A549 (cell line): ENCODE measurements around the gene SPG21. TPM values are rescaled to one million over a fixed set of nuclear protein-coding genes. Genes with fewer than 3 reads are reported as not detected.
A peak's percentile ranks its signal among the peaks of the same experiment; 100 is the strongest.

ENCODE experiments used
- ATAC-seq, 2 experiments: fragments of 200-7000 bp in 1 of 2; fragments of >200 bp in 1 of 2; cut with Nextera tagmentation in 1 of 2; cut with Tn5 transposase in 1 of 2; 3 replicates each; pipeline versions ENCODE4 v1.8.0 to v1.9.1; 2018 to 2020; ENCODE audit warnings: mild to moderate bottlenecking in 1 of 2, moderate library complexity in 1 of 2
- CTCF ChIA-PET: fragments of 300-600 bp; sonication (Branson Sonifier 250); formaldehyde crosslinking; extraction: SDS; loops from one replicate; lab custom pipeline; 2021; ENCODE audit warnings: antibody characterized with exemption, inconsistent platforms; lab: Yijun Ruan, JAX
- POLR2A ChIA-PET: fragments of 350-600 bp; formaldehyde crosslinking; extraction: SDS; loops from one replicate; lab custom pipeline; 2021; ENCODE audit warnings: antibody characterized with exemption, inconsistent platforms; lab: Yijun Ruan, JAX
- DNase-seq, 2 experiments: peaks; one replicate each; pipeline versions ENCODE4 v3.0.0 to v3.0.0-alpha.2; 2011 to 2016; ENCODE audit warnings: low read depth in 1 of 2, low spot score in 1 of 2
- FAIRE-seq: peaks from 2 replicates; lab custom pipeline; 2011; peaks lifted over from hg19 to GRCh38; lab: Jason Lieb, UNC
- H3K27ac ChIP-seq, 2 experiments: fragments of >200 bp; sonication (Bioruptor Twin); formaldehyde crosslinking; 3 replicates each; pipeline ENCODE4 v1.5.1; 2016 to 2017
- H3K4me1 ChIP-seq: fragments of >200 bp; sonication (Bioruptor Twin); formaldehyde crosslinking; 3 replicates; pipeline ENCODE4 v1.6.1; 2016
- H3K4me2 ChIP-seq: fragments of >200 bp; sonication (Bioruptor Twin); formaldehyde crosslinking; 3 replicates; pipeline ENCODE4 v1.6.1; 2016
- H3K4me3 ChIP-seq: fragments of >200 bp; sonication (Bioruptor Twin); formaldehyde crosslinking; 3 replicates; pipeline ENCODE4 v1.5.1; 2016
- H3K9me3 ChIP-seq: fragments of >200 bp; sonication (Bioruptor Twin); formaldehyde crosslinking; 3 replicates; pipeline ENCODE4 v1.6.1; 2016
- ATOH8 ChIP-seq: fragments of 250-450 bp; sonication (Bioruptor Pico); IDR thresholded peaks from 2 replicates; pipeline ENCODE4 v1.5.0; 2020; ENCODE audit warnings: low read depth, mild to moderate bottlenecking, moderate library complexity
- BHLHE40 ChIP-seq: IDR thresholded peaks from 2 replicates; pipeline ENCODE4 v1.6.1; 2012; ENCODE audit warnings: low read depth, low read length, inconsistent platforms
- E2F6 ChIP-seq: IDR thresholded peaks from 2 replicates; pipeline ENCODE4 v1.6.1; 2012; ENCODE audit warnings: low read depth, borderline replicate concordance
- EHMT2 ChIP-seq: fragments of 200-600 bp; sonication (generic); IDR thresholded peaks from 2 replicates; pipeline ENCODE4 v1.6.1; 2016; ENCODE audit warnings: antibody characterized with exemption, low read depth, mild to moderate bottlenecking, moderate library complexity
- EP300 ChIP-seq, 2 experiments: fragments of >200 bp; sonication (Bioruptor Twin); formaldehyde crosslinking; IDR thresholded peaks; 2 replicates in 1 of 2; 3 replicates in 1 of 2; pipeline ENCODE4 v1.6.1; 2016 to 2017
- ESRRA ChIP-seq: fragments of 150-350 bp; IDR thresholded peaks from 2 replicates; pipeline ENCODE4 v1.6.1; 2014; ENCODE audit warnings: mild to moderate bottlenecking, low read length, borderline replicate concordance
- FOSB ChIP-seq: fragments of 250-450 bp; sonication (Bioruptor Pico); IDR thresholded peaks from 2 replicates; pipeline ENCODE4 v1.5.0; 2020; ENCODE audit warnings: mild to moderate bottlenecking, moderate library complexity
- HDAC2 ChIP-seq: fragments of 200-600 bp; sonication (generic); IDR thresholded peaks from 2 replicates; pipeline ENCODE4 v1.6.1; 2016
- HMGXB4 ChIP-seq: fragments of 250-450 bp; sonication (Bioruptor Pico); IDR thresholded peaks from 2 replicates; pipeline ENCODE4 v1.5.0; 2021; ENCODE audit warnings: mild to moderate bottlenecking, moderate library complexity, borderline replicate concordance
- HOXB13 ChIP-seq: fragments of 250-450 bp; sonication (Bioruptor Pico); IDR thresholded peaks from 2 replicates; pipeline ENCODE4 v1.5.0; 2020; ENCODE audit warnings: low read depth, mild to moderate bottlenecking, moderate library complexity
- KDM5A ChIP-seq: fragments of 200-600 bp; sonication (generic); IDR thresholded peaks from 2 replicates; pipeline ENCODE4 v1.6.1; 2016; ENCODE audit warnings: antibody characterized with exemption, mild to moderate bottlenecking
- MYC ChIP-seq: IDR thresholded peaks from 2 replicates; pipeline ENCODE4 v1.6.1; 2012; ENCODE audit warnings: mild to moderate bottlenecking, inconsistent platforms, low read length, improper control_type of control experiment, borderline replicate concordance
- NFE2L2 ChIP-seq: fragments of 150-350 bp; conservative IDR thresholded peaks from 2 replicates; pipeline ENCODE4 v1.6.1; 2014; ENCODE audit warnings: low read length
- NPAS2 ChIP-seq: fragments of 250-450 bp; sonication (Bioruptor Pico); IDR thresholded peaks from 2 replicates; pipeline ENCODE4 v1.8.0; 2022; ENCODE audit warnings: mild to moderate bottlenecking, moderate library complexity, borderline replicate concordance
- POLR2A ChIP-seq: IDR thresholded peaks from 2 replicates; pipeline ENCODE4 v1.6.1; 2012; ENCODE audit warnings: mild to moderate bottlenecking, low read length
- RCOR1 ChIP-seq: fragments of 150-350 bp; IDR thresholded peaks from 2 replicates; pipeline ENCODE4 v1.6.1; 2014; ENCODE audit warnings: antibody characterized with exemption, low read length, low read depth
- REST ChIP-seq: fragments of 200-600 bp; sonication (generic); IDR thresholded peaks from 2 replicates; pipeline ENCODE4 v1.6.1; 2016; ENCODE audit warnings: antibody characterized with exemption, mild to moderate bottlenecking, moderate library complexity
- RFX5 ChIP-seq: fragments of 450-650 bp; IDR thresholded peaks from 2 replicates; pipeline ENCODE4 v1.7.1; 2014; ENCODE audit warnings: antibody characterized with exemption, mild to moderate bottlenecking, moderate library complexity
- TP53 ChIP-seq: fragments of 250-450 bp; sonication (Bioruptor Pico); IDR thresholded peaks from 2 replicates; pipeline ENCODE4 v1.5.0; 2021; ENCODE audit warnings: mild to moderate bottlenecking, moderate library complexity
- ZC3H11A ChIP-seq: fragments of 450-650 bp; IDR thresholded peaks from 2 replicates; pipeline ENCODE4 v1.6.1; 2014; ENCODE audit warnings: antibody characterized with exemption, mild to moderate bottlenecking
- WGBS: methylation state at CpG from one replicate; pipeline ENCODE4 v1.1.6; 2017; ENCODE audit errors: missing lambda C conversion rate; 5-methylcytosine and 5-hydroxymethylcytosine counted together
- polyA plus RNA-seq, 4 experiments: library from polyadenylated mRNA; depleted of rRNA in 3 of 4; stranded (reverse); fragments of >200 nt; fragmentation: RNase III in 1 of 4; extraction: RNeasy Plus Mini Kit Qiagen cat#74134 plus additional on column Dnase treatment in 1 of 4; gene quantifications; 2 replicates in 3 of 4; 3 replicates in 1 of 4; pipeline ENCODE4 v1.2.3, GENCODE V29; 2011 to 2017

SPG21 gene
- polyA plus RNA-seq, 2 of the 4 experiments (the other 2 are of a cell fraction), result 117 to 155 TPM

- 80% methylated on average over 2 of the region's 2 CpGs for WGBS
- DNase-seq, result no peak
- CTCF ChIA-PET, result interaction anchor here (0.8 to 1.7 kb wide), 3 partner anchors 12 to 82 kb away, joined by 3 to 5 read pairs (median 4); no protein-coding TSS in a partner anchor
These were observed 66.2 kb downstream of the SPG21 start for GRCh38 chr15:64923546-64923945.

GRCh38 chr15:64921711-64922110, 68.0 kb downstream of the SPG21 start:
- no peaks in the 10 kb centered on the region for H3K9me3 ChIP-seq
- no peak for DNase-seq
- TF ChIP-seq ZC3H11A (no peak), EP300 (IDR thresholded peaks at IDR 0.05) (no peak), BHLHE40 (no peak), NPAS2 (CRISPR knock-in tag) (no peak), EHMT2 (no peak), HMGXB4 (CRISPR knock-in tag) (no peak), RFX5 (no peak), ATOH8 (CRISPR knock-in tag) (no peak), KDM5A (no peak), HOXB13 (no peak), MYC (no peak)
- H3K27ac ChIP-seq, result no peak overlapping the region
- H3K4me3 ChIP-seq, result no peak overlapping the region
- no peaks in the 10 kb centered on the region for H3K4me1 ChIP-seq
- POLR2A ChIA-PET, result no interaction called here
- CTCF ChIA-PET, result interaction anchor here (1.7 to 1.8 kb wide), 2 partner anchors 8 to 10 kb away, joined by 3 to 10 read pairs; partner anchors contain the start of gene ANKDD1A
- no peak for FAIRE-seq
- H3K4me2 ChIP-seq, result no peak overlapping the region
- peak in 1 of 2 experiments; percentile 62; a peak in 4 of 6 replicates for ATAC-seq
- 82% methylated on average over 5 of the region's 6 CpGs for WGBS

More at GRCh38 chr15:64923546-64923945, 66.2 kb downstream of the SPG21 start:
- H3K4me2 ChIP-seq, result no peak overlapping the region
- ATAC-seq (no peak), FAIRE-seq (no peak)
- no peaks in the 10 kb centered on the region for H3K4me1 ChIP-seq
- H3K9me3 ChIP-seq, result no peaks in the 10 kb centered on the region
- POLR2A ChIA-PET, result no interaction called here
- no peak overlapping the region for H3K27ac ChIP-seq
- TF ChIP-seq POLR2A, result no peak
- no peak for TF ChIP-seq NFE2L2
- no peak for TF ChIP-seq FOSB
- no peak for TF ChIP-seq REST
- no peak for TF ChIP-seq KDM5A
- no peak for TF ChIP-seq HDAC2
- TF ChIP-seq HOXB13, result no peak
- TF ChIP-seq ESRRA, result no peak
- no peak for TF ChIP-seq TP53 (CRISPR knock-in tag)
- no peak for TF ChIP-seq NPAS2 (CRISPR knock-in tag)
- no peak for TF ChIP-seq RCOR1
- TF ChIP-seq RFX5, result no peak
- TF ChIP-seq E2F6, result no peak
- TF ChIP-seq, all 56 proteins: peak for 0
- no peak overlapping the region for H3K4me3 ChIP-seq
